ENCODE measurements around the gene PLCG1. TPM values are rescaled to one million over a fixed set of nuclear protein-coding genes. Genes with fewer than 3 reads are reported as not detected.

Gene PLCG1
- total and polyA plus RNA-seq, 2 experiments from 2014 or later = 27.4 to 206 TPM

GRCh38 chr20:41168281-41169161, 31.2 kb downstream of the PLCG1 start (continued):
- TF ChIP-seq ZNF462 (CRISPR knock-in tag; IDR thresholded peaks at IDR 0.05) = no peak
- no peak for TF ChIP-seq ZNF331 (CRISPR knock-in tag; IDR thresholded peaks at IDR 0.05; ENCODE audit: low read depth)
- no peak for TF ChIP-seq EZH2phosphoT487 (IDR thresholded peaks at IDR 0.05; ENCODE audit: unreplicated experiment)
- TF ChIP-seq EZH2 (IDR thresholded peaks at IDR 0.05; ENCODE audit: low read depth, unreplicated experiment) = no peak

GRCh38 chr20:41169162-41169690, 31.9 kb downstream of the PLCG1 start:
- Histone ChIP-seq H3K9me2 (ENCODE audit: insufficient read depth) (no peaks in the 10 kb centered on the region), H3K4me1 (ENCODE audit: insufficient read depth) (no peaks in the 10 kb centered on the region), H2AFZ (no peak overlapping the region), H3K36me3 (ENCODE audit: insufficient read depth) (peaks cover 28% of the 10 kb centered on the region), H3K4me3 (no peak overlapping the region), H4K20me1 (replicated peaks; ENCODE audit: insufficient read depth) (peaks cover 2% of the 10 kb centered on the region), H3K4me2 (no peak overlapping the region), H3K27ac (ENCODE audit: low read depth) (no peak overlapping the region), H3K27me3 (ENCODE audit: insufficient read depth) (no peaks in the 10 kb centered on the region), H3F3A (replicated peaks; ENCODE audit: low read depth) (peaks cover 6% of the 10 kb centered on the region; the same call in 1 of the 2 replicates), H3K79me2 (replicated peaks; ENCODE audit: insufficient read depth) (no peaks in the 10 kb centered on the region)
- peaks cover 93% of the 10 kb centered on the region for H3K36me3 Mint-ChIP-seq (ENCODE audit: low read depth)
- H3K27ac Mint-ChIP-seq = no peak overlapping the region
- peaks cover 12% of the 10 kb centered on the region for H3K27me3 Mint-ChIP-seq (ENCODE audit: insufficient read depth, low read depth, poor library complexity)
- no peak for ATAC-seq
- DNase-seq (ENCODE audit: low spot score) = no peak
- H3K9me3 Mint-ChIP-seq = no peaks in the 10 kb centered on the region; the same call in 2 of the 3 replicates
- H3K4me1 Mint-ChIP-seq = no peaks in the 10 kb centered on the region; the same call in 2 of the 3 replicates
- no peak overlapping the region for H3K4me3 Mint-ChIP-seq
- TF ChIP-seq CTCF (conservative IDR thresholded peaks at IDR 0.05; ENCODE audit: low read depth in 2 of 2) (no peak), EZH2phosphoT487 (IDR thresholded peaks at IDR 0.05; ENCODE audit: unreplicated experiment) (no peak), ZNF462 (CRISPR knock-in tag; IDR thresholded peaks at IDR 0.05) (no peak)

Measured in GM23338 (cell line).